Upper lobe of right lung (tissue), 1 donor: ENCODE measurements around the gene GABRG3. TPM values are rescaled to one million over a fixed set of nuclear protein-coding genes. Genes with fewer than 3 reads are reported as not detected.

Experiments
- ATAC-seq: fragments of 200-7000 bp; cut with Tn5 transposase; one replicate; pipeline ENCODE4 v1.9.1; 2020; ENCODE audit warnings: mild to moderate bottlenecking, moderate library complexity
- DNase-seq: peaks from one replicate; pipeline ENCODE4 v3.0.0-alpha.2; 2020
- H3K27ac ChIP-seq: fragments of 200-600 bp; one replicate; pipeline ENCODE4 v1.8.0; 2022
- H3K27me3 ChIP-seq: fragments of 200-600 bp; one replicate; pipeline ENCODE4 v1.8.0; 2022; ENCODE audit warnings: mild to moderate bottlenecking
- H3K36me3 ChIP-seq: fragments of 200-600 bp; one replicate; pipeline ENCODE4 v1.8.0; 2022
- H3K4me1 ChIP-seq: fragments of 200-600 bp; one replicate; pipeline ENCODE4 v1.8.0; 2022
- H3K4me3 ChIP-seq: fragments of 200-600 bp; one replicate; pipeline ENCODE4 v1.8.0; 2022; ENCODE audit warnings: mild to moderate bottlenecking
- H3K9me3 ChIP-seq: fragments of 200-600 bp; one replicate; pipeline ENCODE4 v1.8.0; 2022
- CTCF ChIP-seq: fragments of 200-600 bp; IDR thresholded peaks from one replicate; pipeline ENCODE4 v1.8.0; 2022; ENCODE audit warnings: antibody characterized with exemption
- intact Hi-C: fragments of 100-400 bp; cut with DNase I; formaldehyde crosslinking; loops from one replicate; pipeline ENCODE4 v1.11.0; 2022
- total RNA-seq: library from RNA; stranded (reverse); fragmentation: NEBNext Ultra II Directional; extraction: Animal tissue kit (Norgen Biotek cat#: 25700); gene quantifications from one replicate; pipeline ENCODE4 v1.2.1, GENCODE V29; 2021
- donor health status: DM: no; HTN: yes; CAD: no; lungs with severe emphysema.

The GABRG3 gene
- total RNA-seq, 1 donor from 2014 or later = not detected

GRCh38 chr15:27317736-27318135 lies 346.8 kb downstream of the GABRG3 start:
- Histone ChIP-seq H3K27me3 (no peaks in the 10 kb centered on the region), H3K36me3 (no peaks in the 10 kb centered on the region), H3K27ac (no peak overlapping the region), H3K4me1 (no peaks in the 10 kb centered on the region), H3K9me3 (no peaks in the 10 kb centered on the region), H3K4me3 (no peak overlapping the region)
- ATAC-seq (no peak), DNase-seq (no peak)
- intact Hi-C loops = no loop called here
- no peak for TF ChIP-seq CTCF

DNA sequence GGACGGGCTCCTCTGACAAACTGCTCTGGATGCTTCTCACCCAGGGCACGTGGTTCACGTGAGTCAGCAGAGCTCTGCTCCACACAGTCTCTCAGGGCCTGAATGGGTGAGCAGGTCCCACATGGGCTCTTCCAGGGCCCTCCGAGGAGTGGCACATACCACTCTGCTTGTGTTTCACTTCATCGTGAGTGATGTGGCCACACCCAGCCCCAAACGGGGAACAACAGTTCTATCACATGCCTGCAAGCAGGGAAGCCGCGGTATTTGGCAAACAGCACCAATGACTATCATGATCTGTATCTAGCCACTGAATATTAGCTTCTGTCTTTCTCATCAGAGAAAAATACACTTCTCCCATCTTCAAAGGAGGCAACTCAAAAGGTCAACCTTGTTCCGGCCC lies 352.8 kb downstream of the GABRG3 start:
- Histone ChIP-seq H3K4me3 (no peak overlapping the region), H3K27ac (no peak overlapping the region), H3K36me3 (no peaks in the 10 kb centered on the region), H3K4me1 (no peaks in the 10 kb centered on the region), H3K27me3 (no peaks in the 10 kb centered on the region), H3K9me3 (no peaks in the 10 kb centered on the region)
- TF ChIP-seq CTCF = no peak
- DNase-seq = no peak
- intact Hi-C loops = no loop called here
- ATAC-seq = no peak

- DNase-seq (no peak), ATAC-seq (no peak)
- no peaks in the 10 kb centered on the region for H3K4me1 ChIP-seq
- no peak overlapping the region for H3K4me3 ChIP-seq
- H3K27ac ChIP-seq = no peak overlapping the region
- intact Hi-C loops = no loop called here
- no peaks in the 10 kb centered on the region for H3K9me3 ChIP-seq
- no peak for TF ChIP-seq CTCF
- H3K36me3 ChIP-seq = no peaks in the 10 kb centered on the region
- no peaks in the 10 kb centered on the region for H3K27me3 ChIP-seq
Measured at GRCh38 chr15:27324886-27325615, 354.1 kb downstream of the GABRG3 start.

DNA sequence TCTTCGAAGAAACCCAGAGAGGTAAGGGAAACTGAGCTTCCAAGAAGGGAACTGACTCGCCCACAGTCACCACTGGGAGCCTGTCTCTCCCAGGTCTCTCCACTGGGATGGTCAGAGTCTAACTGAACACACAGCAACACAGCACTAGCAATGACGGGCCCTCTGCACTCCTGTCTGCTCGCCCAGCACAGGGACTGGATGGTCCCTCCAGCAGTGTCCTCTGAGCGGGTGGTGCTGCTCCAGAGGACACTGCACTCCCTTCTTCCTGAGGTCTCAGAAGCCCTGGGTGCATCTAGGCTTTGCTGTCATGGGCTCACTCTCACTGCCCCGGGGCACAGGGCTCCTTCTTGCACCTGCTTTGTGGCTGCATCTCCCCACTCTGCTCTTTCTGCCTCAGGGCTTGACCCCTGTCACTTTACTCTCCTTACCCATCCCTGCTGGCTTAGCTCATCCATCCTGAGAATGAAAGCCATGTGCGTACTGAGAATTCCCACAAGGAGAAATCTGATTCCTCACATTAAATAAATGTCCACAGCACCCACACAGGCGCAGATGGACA lies 356.6 kb downstream of the GABRG3 start:
- peak; percentile 38 for ATAC-seq
- TF ChIP-seq CTCF = no peak
- no peaks in the 10 kb centered on the region for H3K4me1 ChIP-seq
- no peak for DNase-seq
- no peak overlapping the region for H3K4me3 ChIP-seq
- intact Hi-C loops = no loop called here
- no peaks in the 10 kb centered on the region for H3K27me3 ChIP-seq
- no peaks in the 10 kb centered on the region for H3K36me3 ChIP-seq
- no peaks in the 10 kb centered on the region for H3K9me3 ChIP-seq
- H3K27ac ChIP-seq = no peak overlapping the region

- no peaks in the 10 kb centered on the region for H3K27me3 ChIP-seq
- no peak overlapping the region for H3K4me3 ChIP-seq
- DNase-seq (no peak), ATAC-seq (no peak)
- no peaks in the 10 kb centered on the region for H3K4me1 ChIP-seq
- no peak for TF ChIP-seq CTCF
- intact Hi-C loops = no loop called here
- H3K27ac ChIP-seq = no peak overlapping the region
- no peaks in the 10 kb centered on the region for H3K36me3 ChIP-seq
- no peaks in the 10 kb centered on the region for H3K9me3 ChIP-seq
Measured at GRCh38 chr15:27328186-27328585, 357.2 kb downstream of the GABRG3 start.
